Putamen (tissue), 1 donor: ENCODE results near the gene RAD51B.
A peak's percentile ranks its signal among the peaks of the same experiment; 100 is the strongest.
"Not testable (repeated sequence)": the region's sequence is repeated elsewhere in the genome, so short reads cannot be mapped to it uniquely, and the experiment has no call there.

Experiments used
- DNase-seq: peaks from one replicate; pipeline ENCODE4 v3.0.0-alpha.2; 2016; ENCODE audit warnings: low spot score

The RAD51B gene

GRCh38 chr14:68749487-68750475 is 930.2 kb downstream of the RAD51B start:
- no peak for DNase-seq

GRCh38 chr14:68752271-68753006 is 932.9 kb downstream of the RAD51B start:
- DNase-seq = no peak

GRCh38 chr14:68753690-68754089 is 934.1 kb downstream of the RAD51B start:
- no peak for DNase-seq

DNA sequence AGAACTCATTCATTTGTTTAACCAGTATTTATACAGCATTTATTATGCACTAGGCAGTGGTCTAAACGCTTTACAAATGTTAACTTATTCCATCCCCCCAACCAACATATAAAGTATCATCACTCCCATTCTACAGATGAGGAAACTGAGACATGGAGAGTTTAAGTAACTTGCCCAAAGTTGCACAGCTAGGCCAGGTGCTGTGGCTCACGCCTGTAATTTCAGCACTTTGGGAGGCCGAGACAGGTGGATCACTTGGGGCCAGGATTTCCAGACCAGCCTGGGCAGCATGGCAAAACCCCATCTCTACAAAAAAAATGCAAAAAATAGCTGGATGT is 935.4 kb downstream of the RAD51B start:
- DNase-seq = no peak

DNA sequence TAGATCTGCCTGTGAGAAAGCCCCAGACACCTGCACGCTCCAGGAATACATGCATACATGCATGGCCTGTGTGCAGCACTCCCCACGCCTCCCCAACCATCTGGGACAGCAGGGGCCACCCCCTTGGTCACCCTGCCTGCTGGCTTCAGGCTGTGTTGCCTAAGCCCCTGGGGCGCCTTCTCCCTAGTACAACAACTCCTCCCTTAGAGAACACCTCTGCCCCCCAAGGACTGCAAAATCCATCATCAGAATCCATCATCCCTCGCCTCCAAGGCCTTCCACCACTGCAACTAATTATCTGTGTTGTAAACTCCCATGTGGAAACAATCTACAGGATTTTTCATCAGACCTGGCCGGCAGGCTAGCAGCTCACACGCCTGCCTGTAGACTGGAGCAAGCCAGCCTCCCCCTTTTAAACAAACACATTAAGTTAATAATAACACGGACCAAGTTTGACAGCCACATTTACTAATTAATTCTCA is 936.5 kb downstream of the RAD51B start:
- no peak for DNase-seq

DNA sequence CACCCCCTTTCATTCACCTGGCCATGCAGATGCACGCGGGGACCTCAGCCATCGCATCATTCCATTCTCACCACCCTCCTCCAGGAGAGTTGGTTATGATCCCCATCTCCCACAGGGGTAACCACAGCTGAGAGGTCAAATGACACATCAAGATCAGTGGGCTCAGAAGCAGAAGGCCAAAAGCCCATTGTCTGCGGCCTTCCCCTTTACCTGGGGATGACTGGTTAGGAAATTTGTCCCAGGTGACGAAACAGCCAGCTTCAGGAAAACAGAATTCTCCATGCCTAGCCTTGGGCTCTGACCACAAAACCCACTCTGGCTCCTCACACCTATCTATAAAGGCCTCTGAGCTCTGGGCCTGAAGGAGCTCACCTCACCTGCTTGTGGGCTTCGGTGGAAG is 937.2 kb downstream of the RAD51B start:
- DNase-seq = no peak

DNA sequence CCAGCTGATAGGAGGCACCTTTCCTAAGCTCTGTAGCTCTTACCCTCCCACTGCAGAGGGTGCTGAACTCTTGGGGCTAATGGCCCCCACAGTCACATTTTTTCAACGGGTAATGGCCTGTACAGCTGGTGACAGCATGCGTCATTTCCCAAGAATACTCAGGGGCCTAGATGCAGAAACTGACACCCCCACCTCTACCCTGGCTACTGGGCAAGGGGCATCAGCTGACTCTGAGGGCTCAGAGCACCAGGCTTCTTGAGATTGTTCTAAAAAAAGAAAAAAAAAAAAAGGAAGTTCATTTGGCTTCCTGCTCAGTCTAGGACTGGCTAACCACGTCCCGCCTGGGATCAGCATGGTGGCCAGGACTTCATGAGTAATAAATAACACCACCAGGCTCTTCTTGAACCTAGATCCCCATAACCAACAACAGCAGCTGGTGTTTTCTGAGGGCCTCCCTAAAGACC is 938.1 kb downstream of the RAD51B start:
- peak; percentile 47 for DNase-seq

DNA sequence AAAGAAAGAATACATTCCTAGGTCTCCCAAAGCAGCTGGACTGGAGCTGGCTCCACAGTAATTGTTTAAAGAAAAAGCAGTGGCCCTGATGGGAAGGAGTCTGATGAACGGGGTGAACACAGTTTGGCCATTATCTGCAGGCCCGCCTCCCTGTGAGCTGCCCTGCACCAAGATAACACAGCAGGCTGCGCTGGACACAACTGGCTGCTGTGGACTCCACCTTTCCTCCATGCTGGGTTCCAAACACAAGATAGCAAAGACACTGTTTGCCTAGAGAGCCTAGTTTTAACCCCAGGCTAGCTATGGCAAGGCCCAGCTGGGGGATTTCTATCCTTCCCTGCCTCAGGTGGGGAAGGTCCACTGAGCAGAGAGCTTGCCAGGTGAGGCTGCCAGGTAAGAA is 938.7 kb downstream of the RAD51B start:
- DNase-seq = no peak

- no peak for DNase-seq
Observed at GRCh38 chr14:68759017-68759560, 939.5 kb downstream of the RAD51B start.

GRCh38 chr14:68759937-68760336 is 940.4 kb downstream of the RAD51B start:
- DNase-seq = no peak

DNA sequence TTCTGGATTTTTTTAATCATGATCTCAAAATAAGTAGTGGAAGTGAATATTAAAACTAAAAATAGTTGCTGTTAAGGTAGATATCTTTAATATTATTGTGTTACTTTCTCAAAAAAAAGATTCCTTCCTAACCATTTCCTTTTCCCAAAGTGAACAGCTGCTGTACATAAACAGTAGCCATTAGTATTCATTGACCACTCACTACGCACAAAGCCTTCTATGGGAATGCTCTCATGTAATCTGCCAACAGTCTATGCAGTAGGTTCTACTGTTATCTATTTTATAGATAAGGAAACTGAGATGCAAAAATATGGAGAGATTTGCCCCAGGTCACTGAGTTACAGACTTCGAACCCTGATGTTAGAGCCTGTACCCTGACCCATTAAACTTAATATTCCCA is 941.2 kb downstream of the RAD51B start:
- DNase-seq = no peak

GRCh38 chr14:68761391-68761790 is 941.8 kb downstream of the RAD51B start:
- DNase-seq = no peak

DNA sequence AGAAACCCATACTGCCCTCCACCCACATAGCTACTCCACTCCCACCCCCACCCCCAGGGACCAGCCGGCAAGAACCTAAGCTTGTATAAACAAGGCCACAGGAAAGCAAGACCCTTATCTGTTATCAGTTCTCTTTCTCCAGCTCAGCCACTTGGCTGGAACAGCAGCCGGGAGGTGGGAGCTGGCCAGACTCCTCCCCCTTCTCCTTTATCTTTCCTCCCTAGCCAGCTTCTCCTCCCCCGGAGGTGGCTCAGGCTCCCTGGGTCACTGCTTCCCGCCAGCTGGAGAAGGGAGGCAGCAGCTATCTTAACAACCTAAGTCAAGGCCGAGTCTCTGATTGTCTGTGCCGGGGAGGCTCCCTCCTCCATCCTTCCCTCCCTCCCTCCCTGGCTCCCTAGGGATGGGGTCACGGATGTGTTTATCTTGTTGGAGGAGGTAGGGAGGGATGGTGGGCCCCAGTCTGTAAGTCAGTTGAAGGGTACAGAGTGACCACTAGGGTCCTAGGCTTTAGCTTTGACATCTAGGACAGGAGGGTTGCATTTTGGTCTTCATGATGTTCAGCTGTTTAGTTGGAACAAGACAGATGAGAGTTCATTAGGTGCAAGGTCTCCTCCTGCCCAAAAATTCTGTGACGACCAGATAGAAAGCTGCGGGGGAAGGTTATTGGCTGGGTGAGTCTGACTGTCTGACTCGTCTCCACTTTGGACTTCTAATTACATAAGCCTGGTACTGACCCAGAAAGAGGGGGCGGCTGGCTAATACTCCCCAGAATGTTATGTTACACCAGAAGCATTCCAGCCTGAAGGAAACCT is 943.6 kb downstream of the RAD51B start:
- DNase-seq = no peak

GRCh38 chr14:68763843-68764242 is 944.3 kb downstream of the RAD51B start:
- DNase-seq = not testable (repeated sequence)

- DNase-seq = no peak
Observed at GRCh38 chr14:68766299-68767247, 947.0 kb downstream of the RAD51B start.

DNA sequence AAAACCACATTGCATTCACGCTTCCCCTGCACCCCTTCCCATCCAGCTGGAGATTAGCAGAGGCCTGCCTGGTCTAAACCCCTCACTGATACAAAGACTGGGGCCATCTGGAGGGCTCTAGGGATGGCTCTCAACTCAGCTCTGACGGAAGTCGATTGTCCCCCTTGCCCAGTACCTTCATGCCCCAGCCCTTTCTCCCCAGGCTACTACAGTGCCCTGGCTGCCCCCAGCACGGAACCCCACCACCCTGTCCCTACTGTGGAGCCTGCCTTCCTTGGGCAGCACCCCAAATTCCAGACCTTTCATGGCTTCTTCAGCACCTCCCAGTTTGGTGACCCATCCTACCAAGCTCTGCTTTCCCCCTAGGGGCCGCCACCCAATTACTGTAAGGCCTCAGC is 947.7 kb downstream of the RAD51B start:
- no peak for DNase-seq

DNA sequence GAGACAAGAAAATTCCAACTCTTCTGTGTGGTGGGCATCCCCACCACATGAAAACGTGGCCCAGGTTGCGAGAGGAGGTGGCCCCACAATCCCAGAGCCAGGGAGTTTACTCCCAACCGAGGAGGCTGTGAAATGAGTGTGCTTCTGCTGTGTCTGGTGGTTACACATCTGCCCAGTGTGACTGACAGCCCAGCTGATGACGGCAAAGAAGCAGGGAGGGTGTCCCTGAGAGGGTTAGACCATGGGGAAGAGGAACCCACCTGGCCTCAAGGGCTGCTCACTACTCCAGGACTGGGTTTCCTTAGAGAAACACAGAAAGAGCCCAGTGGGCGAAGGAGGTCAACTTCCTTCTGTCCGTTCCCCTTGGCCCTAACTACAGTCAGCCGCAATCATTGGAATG is 948.7 kb downstream of the RAD51B start:
- no peak for DNase-seq

GRCh38 chr14:68770051-68770450 is 950.5 kb downstream of the RAD51B start:
- no peak for DNase-seq

GRCh38 chr14:68770553-68771286 is 951.1 kb downstream of the RAD51B start:
- no peak for DNase-seq

DNA sequence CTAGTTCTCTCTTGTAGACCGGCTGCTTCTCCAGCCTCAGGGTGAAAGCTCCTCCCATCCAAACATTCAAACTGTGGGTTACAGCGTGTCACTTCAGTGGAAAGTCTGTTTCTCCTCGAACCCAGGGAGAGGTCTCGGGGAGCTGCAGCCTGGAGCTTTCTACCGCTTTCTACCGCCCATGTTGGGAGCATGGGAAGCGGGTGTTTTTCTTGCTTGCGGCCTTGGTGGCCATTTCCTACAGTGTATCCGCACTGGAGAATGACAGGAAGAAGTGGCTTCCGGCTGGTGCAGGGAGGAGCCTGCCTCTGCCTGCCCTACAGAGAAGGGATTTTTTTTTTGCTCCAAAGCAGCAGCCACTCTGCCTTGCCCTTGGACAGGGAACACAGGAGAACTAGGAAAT is 952.1 kb downstream of the RAD51B start:
- no peak for DNase-seq
